ENCODE results near the gene SPDYE11.
"Not testable (repeated sequence)": the region's sequence is repeated elsewhere in the genome, so short reads cannot be mapped to it uniquely, and the experiment has no call there.

- not testable (repeated sequence) for TF ChIP-seq CTCF (IDR thresholded peaks at IDR 0.05; ENCODE audit: low read depth, low read length); EZH2phosphoT487 (IDR thresholded peaks at IDR 0.05; ENCODE audit: low read depth)
Observed at GRCh38 chr7:73005356-73005692, 52.4 kb downstream of the SPDYE11 start.

All from OCI-LY3 (cell line).